Loucy (cell line): ENCODE results near the gene ZYG11A.
"Not testable (repeated sequence)": the region's sequence is repeated elsewhere in the genome, so short reads cannot be mapped to it uniquely, and the experiment has no call there.

ENCODE experiments used
- H2AFZ ChIP-seq: fragments of 200-600 bp; sonication (generic); 2 replicates; pipeline ENCODE4 v1.6.0; 2016; ENCODE audit warnings: antibody characterized with exemption, mild to moderate bottlenecking, low read length, moderate library complexity
- H3F3A ChIP-seq: fragments of 200-600 bp; 2 replicates; pipeline ENCODE4 v1.6.0; 2016; ENCODE audit warnings: antibody characterized with exemption, low read depth, mild to moderate bottlenecking
- H3K27me3 ChIP-seq: fragments of 200-600 bp; sonication (generic); 2 replicates; pipeline ENCODE4 v1.6.1; 2014; ENCODE audit warnings: low read length, mild to moderate bottlenecking; ENCODE audit not compliant: insufficient read depth, poor library complexity, severe bottlenecking
- H3K36me3 ChIP-seq: fragments of 200-600 bp; sonication (generic); 2 replicates; pipeline ENCODE4 v1.6.1; 2016; ENCODE audit warnings: low read length; ENCODE audit not compliant: insufficient read depth
- H3K4me1 ChIP-seq: fragments of 200-600 bp; sonication (generic); 2 replicates; pipeline ENCODE4 v1.5.1; 2014; ENCODE audit warnings: low read length, mild to moderate bottlenecking; ENCODE audit not compliant: insufficient read depth, poor library complexity, severe bottlenecking
- H3K4me2 ChIP-seq: fragments of 200-600 bp; sonication (generic); 2 replicates; pipeline ENCODE4 v1.6.0; 2014; ENCODE audit warnings: antibody characterized with exemption, low read length, low read depth, mild to moderate bottlenecking; ENCODE audit not compliant: poor library complexity, severe bottlenecking
- H3K4me3 ChIP-seq: fragments of 200-600 bp; sonication (generic); 2 replicates; pipeline ENCODE4 v1.5.1; 2014; ENCODE audit warnings: low read length, mild to moderate bottlenecking, mixed read lengths; ENCODE audit not compliant: poor library complexity, severe bottlenecking
- H3K79me2 ChIP-seq: fragments of 200-600 bp; sonication (generic); 2 replicates; pipeline ENCODE4 v1.6.1; 2014; ENCODE audit warnings: low read length; ENCODE audit not compliant: insufficient read depth
- H3K9ac ChIP-seq: fragments of 200-600 bp; sonication (generic); 2 replicates; pipeline ENCODE4 v1.6.0; 2014; ENCODE audit warnings: mild to moderate bottlenecking, low read depth, low read length, moderate library complexity; ENCODE audit not compliant: poor library complexity, severe bottlenecking
- H3K9me2 ChIP-seq: fragments of 200-600 bp; sonication (generic); replicated peaks from 2 replicates; pipeline ENCODE4 v1.6.1; 2016; ENCODE audit warnings: low read depth, low read length, mixed read lengths
- H3K9me3 ChIP-seq: fragments of 200-600 bp; sonication (generic); 2 replicates; pipeline ENCODE4 v1.6.1; 2014; ENCODE audit warnings: mild to moderate bottlenecking, antibody characterized with exemption, low read length, low read depth; ENCODE audit not compliant: insufficient read depth
- H4K20me1 ChIP-seq: fragments of 200-600 bp; sonication (generic); 2 replicates; pipeline ENCODE4 v1.6.0; 2014; ENCODE audit warnings: antibody characterized with exemption, low read length, mild to moderate bottlenecking; ENCODE audit not compliant: insufficient read depth, poor library complexity, severe bottlenecking
- CTCF ChIP-seq: fragments of 200-600 bp; sonication (generic); conservative IDR thresholded peaks from 2 replicates; pipeline ENCODE4 v1.5.1; 2014; ENCODE audit warnings: mild to moderate bottlenecking, antibody characterized with exemption, low read length
- EZH2phosphoT487 ChIP-seq: fragments of 200-600 bp; IDR thresholded peaks from 2 replicates; pipeline ENCODE4 v1.6.1; 2018; ENCODE audit warnings: antibody characterized with exemption, mild to moderate bottlenecking, moderate library complexity, borderline replicate concordance

ZYG11A gene

GRCh38 chr1:52862666-52863458 is 20.3 kb downstream of the ZYG11A start:
- Histone ChIP-seq H4K20me1 (no peaks in the 10 kb centered on the region), H3F3A (no peaks in the 10 kb centered on the region), H3K4me1 (no peaks in the 10 kb centered on the region), H2AFZ (no peak overlapping the region), H3K9me3 (no peaks in the 10 kb centered on the region), H3K4me2 (no peak overlapping the region), H3K9ac (no peak overlapping the region), H3K4me3 (no peak overlapping the region), H3K36me3 (no peaks in the 10 kb centered on the region), H3K27me3 (no peaks in the 10 kb centered on the region), H3K79me2 (no peaks in the 10 kb centered on the region), H3K9me2 (no peaks in the 10 kb centered on the region)
- no peak for TF ChIP-seq CTCF
- no peak for TF ChIP-seq EZH2phosphoT487

GRCh38 chr1:52867087-52867863 is 24.7 kb downstream of the ZYG11A start:
- Histone ChIP-seq H3K4me1 (no peaks in the 10 kb centered on the region), H4K20me1 (no peaks in the 10 kb centered on the region), H3K4me2 (no peak overlapping the region), H3K9me2 (no peaks in the 10 kb centered on the region), H3K4me3 (no peak overlapping the region), H3K27me3 (no peaks in the 10 kb centered on the region), H3F3A (no peaks in the 10 kb centered on the region), H3K9me3 (no peaks in the 10 kb centered on the region), H3K79me2 (no peaks in the 10 kb centered on the region), H3K36me3 (no peaks in the 10 kb centered on the region), H3K9ac (no peak overlapping the region), H2AFZ (no peak overlapping the region)
- TF ChIP-seq CTCF (no peak), EZH2phosphoT487 (no peak)

- H3K36me3 ChIP-seq, H3K4me2 ChIP-seq: not testable (repeated sequence)
Measured at GRCh38 chr1:52869727-52870126, 27.2 kb downstream of the ZYG11A start.

More at GRCh38 chr1:52869727-52870126, 27.2 kb downstream of the ZYG11A start:
- H4K20me1 ChIP-seq, H3K9me3 ChIP-seq, H3K9ac ChIP-seq, H3K4me1 ChIP-seq, H3K9me2 ChIP-seq, H3F3A ChIP-seq, H2AFZ ChIP-seq, H3K4me3 ChIP-seq, H3K79me2 ChIP-seq, H3K27me3 ChIP-seq: not testable (repeated sequence)
